Measurements from ENCODE around the gene ZG16.
"Not testable (repeated sequence)": the region's sequence is repeated elsewhere in the genome, so short reads cannot be mapped to it uniquely, and the experiment has no call there.

The ZG16 gene

GRCh38 chr16:29743827-29744531 lies 34.1 kb upstream of the ZG16 start:
- Histone ChIP-seq H3K9me3 (no peaks in the 10 kb centered on the region), H3K36me3 (replicated peaks) (no peaks in the 10 kb centered on the region), H3K4me3 (no peak overlapping the region), H3K27me3 (ENCODE audit: low read depth) (no peaks in the 10 kb centered on the region), H3K4me1 (no peaks in the 10 kb centered on the region)
- no peak for DNase-seq (ENCODE audit: low spot score in 2 of 2)
- in situ Hi-C loops (cut with MboI; ENCODE audit: low sequenced_read_pairs), result no loop called here

- no peak overlapping the region for H3K4me3 ChIP-seq
- in situ Hi-C loops (cut with MboI; ENCODE audit: low sequenced_read_pairs), result no loop called here
- no peaks in the 10 kb centered on the region for H3K9me3 ChIP-seq
- H3K36me3 ChIP-seq (replicated peaks), result no peaks in the 10 kb centered on the region
- H3K4me1 ChIP-seq, result no peaks in the 10 kb centered on the region
- no peaks in the 10 kb centered on the region for H3K27me3 ChIP-seq (ENCODE audit: low read depth)
- DNase-seq (ENCODE audit: low spot score in 2 of 2), result no peak
Measured at GRCh38 chr16:29744541-29745101, 33.4 kb upstream of the ZG16 start.

GRCh38 chr16:29745121-29745852 lies 32.8 kb upstream of the ZG16 start:
- no peaks in the 10 kb centered on the region for H3K36me3 ChIP-seq (replicated peaks)
- in situ Hi-C loops (cut with MboI; ENCODE audit: low sequenced_read_pairs), result no loop called here
- no peaks in the 10 kb centered on the region for H3K27me3 ChIP-seq (ENCODE audit: low read depth)

GRCh38 chr16:29745853-29746345 lies 32.2 kb upstream of the ZG16 start, which contains the start of gene C16orf54:
C16orf54 (minus strand) TSS chr16:29745990; CDS start chr16:29744951, 1,039 bp downstream.
- no peaks in the 10 kb centered on the region for H3K4me1 ChIP-seq
- H3K9me3 ChIP-seq, result no peaks in the 10 kb centered on the region
- H3K27me3 ChIP-seq (ENCODE audit: low read depth), result no peaks in the 10 kb centered on the region
- in situ Hi-C loops (cut with MboI; ENCODE audit: low sequenced_read_pairs), result no loop called here
- no peak for DNase-seq (ENCODE audit: low spot score in 2 of 2)
- no peak within 1 kb of the TSS for H3K4me3 ChIP-seq
- H3K36me3 ChIP-seq (replicated peaks), result no peaks in the 10 kb centered on the region

More at GRCh38 chr16:29745121-29745852, 32.8 kb upstream of the ZG16 start:
- DNase-seq (ENCODE audit: low spot score in 2 of 2), result no peak
- Histone ChIP-seq H3K4me3 (no peak overlapping the region), H3K4me1 (no peaks in the 10 kb centered on the region), H3K9me3 (no peaks in the 10 kb centered on the region)

GRCh38 chr16:29746518-29746917 lies 31.5 kb upstream of the ZG16 start:
- H3K27me3 ChIP-seq (ENCODE audit: low read depth); H3K4me3 ChIP-seq; H3K36me3 ChIP-seq (replicated peaks); DNase-seq (ENCODE audit: low spot score in 2 of 2); H3K9me3 ChIP-seq; in situ Hi-C loops (cut with MboI; ENCODE audit: low sequenced_read_pairs); H3K4me1 ChIP-seq: not testable (repeated sequence)

- no peaks in the 10 kb centered on the region for H3K4me1 ChIP-seq
- no peak overlapping the region for H3K4me3 ChIP-seq
- in situ Hi-C loops (cut with MboI; ENCODE audit: low sequenced_read_pairs), result no loop called here
- H3K36me3 ChIP-seq (replicated peaks), result no peaks in the 10 kb centered on the region
- no peaks in the 10 kb centered on the region for H3K9me3 ChIP-seq
- no peaks in the 10 kb centered on the region for H3K27me3 ChIP-seq (ENCODE audit: low read depth)
- no peak for DNase-seq (ENCODE audit: low spot score in 2 of 2)
Measured at GRCh38 chr16:29747947-29748759, 29.9 kb upstream of the ZG16 start.

GRCh38 chr16:29748760-29749149 lies 29.3 kb upstream of the ZG16 start:
- H3K9me3 ChIP-seq; in situ Hi-C loops (cut with MboI; ENCODE audit: low sequenced_read_pairs); H3K4me1 ChIP-seq; H3K27me3 ChIP-seq (ENCODE audit: low read depth); H3K4me3 ChIP-seq; DNase-seq (ENCODE audit: low spot score in 2 of 2); H3K36me3 ChIP-seq (replicated peaks): not testable (repeated sequence)

- H3K4me1 ChIP-seq, result peaks cover 2% of the 10 kb centered on the region; the same call in 1 of the 2 replicates
- H3K36me3 ChIP-seq (replicated peaks), result no peaks in the 10 kb centered on the region
- H3K27me3 ChIP-seq (ENCODE audit: low read depth), result no peaks in the 10 kb centered on the region
- H3K9me3 ChIP-seq, result no peaks in the 10 kb centered on the region
- no peak for DNase-seq (ENCODE audit: low spot score in 2 of 2)
- in situ Hi-C loops (cut with MboI; ENCODE audit: low sequenced_read_pairs), result no loop called here
- H3K4me3 ChIP-seq, result no peak overlapping the region
Measured at GRCh38 chr16:29753516-29753915, 24.5 kb upstream of the ZG16 start.

- no peaks in the 10 kb centered on the region for H3K27me3 ChIP-seq (ENCODE audit: low read depth)
- H3K4me1 ChIP-seq, result peaks cover 2% of the 10 kb centered on the region; the same call in 1 of the 2 replicates
- no peaks in the 10 kb centered on the region for H3K9me3 ChIP-seq
- H3K4me3 ChIP-seq, result no peak overlapping the region
- no peak for DNase-seq (ENCODE audit: low spot score in 2 of 2)
- in situ Hi-C loops (cut with MboI; ENCODE audit: low sequenced_read_pairs), result no loop called here
- H3K36me3 ChIP-seq (replicated peaks), result no peaks in the 10 kb centered on the region
Measured at GRCh38 chr16:29756654-29757053, 21.4 kb upstream of the ZG16 start.

GRCh38 chr16:29757086-29757485 lies 21.0 kb upstream of the ZG16 start:
- H3K4me3 ChIP-seq; H3K36me3 ChIP-seq (replicated peaks); in situ Hi-C loops (cut with MboI; ENCODE audit: low sequenced_read_pairs): not testable (repeated sequence)

GRCh38 chr16:29757950-29758466 lies 20.0 kb upstream of the ZG16 start:
- H3K4me3 ChIP-seq, result no peak overlapping the region
- in situ Hi-C loops (cut with MboI; ENCODE audit: low sequenced_read_pairs), result no loop called here
- peaks cover 2% of the 10 kb centered on the region; the same call in 1 of the 2 replicates for H3K4me1 ChIP-seq
- no peak for DNase-seq (ENCODE audit: low spot score in 2 of 2)
- no peaks in the 10 kb centered on the region for H3K27me3 ChIP-seq (ENCODE audit: low read depth)
- H3K36me3 ChIP-seq (replicated peaks), result no peaks in the 10 kb centered on the region
- H3K9me3 ChIP-seq, result no peaks in the 10 kb centered on the region

More at GRCh38 chr16:29757086-29757485, 21.0 kb upstream of the ZG16 start:
- not testable (repeated sequence) for DNase-seq (ENCODE audit: low spot score in 2 of 2); H3K27me3 ChIP-seq (ENCODE audit: low read depth); H3K4me1 ChIP-seq; H3K9me3 ChIP-seq

- Histone ChIP-seq H3K9me3 (no peaks in the 10 kb centered on the region), H3K4me3 (no peak overlapping the region), H3K27me3 (ENCODE audit: low read depth) (no peaks in the 10 kb centered on the region), H3K36me3 (replicated peaks) (no peaks in the 10 kb centered on the region), H3K4me1 (peaks cover 6% of the 10 kb centered on the region; the same call in 1 of the 2 replicates)
- in situ Hi-C loops (cut with MboI; ENCODE audit: low sequenced_read_pairs), result no loop called here
- DNase-seq (ENCODE audit: low spot score in 2 of 2), result no peak
Measured at GRCh38 chr16:29760567-29761279, 17.3 kb upstream of the ZG16 start.

- H3K4me3 ChIP-seq; H3K27me3 ChIP-seq (ENCODE audit: low read depth); H3K9me3 ChIP-seq; DNase-seq (ENCODE audit: low spot score in 2 of 2); H3K36me3 ChIP-seq (replicated peaks); H3K4me1 ChIP-seq; in situ Hi-C loops (cut with MboI; ENCODE audit: low sequenced_read_pairs): not testable (repeated sequence)
Measured at GRCh38 chr16:29761280-29761651, 16.8 kb upstream of the ZG16 start.

Data from HAP-1 (cell line).